Measurements from ENCODE around the gene FAM241A. TPM values are rescaled to one million over a fixed set of nuclear protein-coding genes. Genes with fewer than 3 reads are reported as not detected.

The FAM241A gene
- total RNA-seq, 1 donor from 2014 or later = not detected

GRCh38 chr4:112199041-112199440 lies 53.8 kb downstream of the FAM241A start:
- no peaks in the 10 kb centered on the region for H3F3A ChIP-seq (ENCODE audit: low read depth)
- H4K20me1 ChIP-seq (ENCODE audit: low read depth) = no peaks in the 10 kb centered on the region
- no peaks in the 10 kb centered on the region for H3K36me3 ChIP-seq
- H3K79me2 ChIP-seq (ENCODE audit: low read depth) = no peaks in the 10 kb centered on the region
- no peaks in the 10 kb centered on the region for H3K9me3 Mint-ChIP-seq
- no peaks in the 10 kb centered on the region for H3K4me1 Mint-ChIP-seq
- TF ChIP-seq, protein P1, sequence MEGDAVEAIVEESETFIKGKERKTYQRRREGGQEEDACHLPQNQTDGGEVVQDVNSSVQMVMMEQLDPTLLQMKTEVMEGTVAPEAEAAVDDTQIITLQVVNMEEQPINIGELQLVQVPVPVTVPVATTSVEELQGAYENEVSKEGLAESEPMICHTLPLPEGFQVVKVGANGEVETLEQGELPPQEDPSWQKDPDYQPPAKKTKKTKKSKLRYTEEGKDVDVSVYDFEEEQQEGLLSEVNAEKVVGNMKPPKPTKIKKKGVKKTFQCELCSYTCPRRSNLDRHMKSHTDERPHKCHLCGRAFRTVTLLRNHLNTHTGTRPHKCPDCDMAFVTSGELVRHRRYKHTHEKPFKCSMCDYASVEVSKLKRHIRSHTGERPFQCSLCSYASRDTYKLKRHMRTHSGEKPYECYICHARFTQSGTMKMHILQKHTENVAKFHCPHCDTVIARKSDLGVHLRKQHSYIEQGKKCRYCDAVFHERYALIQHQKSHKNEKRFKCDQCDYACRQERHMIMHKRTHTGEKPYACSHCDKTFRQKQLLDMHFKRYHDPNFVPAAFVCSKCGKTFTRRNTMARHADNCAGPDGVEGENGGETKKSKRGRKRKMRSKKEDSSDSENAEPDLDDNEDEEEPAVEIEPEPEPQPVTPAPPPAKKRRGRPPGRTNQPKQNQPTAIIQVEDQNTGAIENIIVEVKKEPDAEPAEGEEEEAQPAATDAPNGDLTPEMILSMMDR (IDR thresholded peaks at IDR 0.05) = no peak
- TF ChIP-seq EZH2 (IDR thresholded peaks at IDR 0.05) = no peak
- no peak for TF ChIP-seq EZH2phosphoT487 (IDR thresholded peaks at IDR 0.05)
- H3K4me3 ChIP-seq = no peak overlapping the region
- DNase-seq (ENCODE audit: low spot score) = no peak
- H2AFZ ChIP-seq (replicated peaks) = peak overlapping the region; percentile 3
- H3K4me2 ChIP-seq = no peak overlapping the region
- no peak overlapping the region for H3K27ac ChIP-seq
- no peaks in the 10 kb centered on the region for H3K27me3 Mint-ChIP-seq (ENCODE audit: insufficient read depth, low read depth)
- H3K9ac ChIP-seq = no peak overlapping the region
- no peaks in the 10 kb centered on the region for H3K27me3 ChIP-seq
- no peaks in the 10 kb centered on the region for H3K36me3 Mint-ChIP-seq
- H3K4me1 ChIP-seq = peaks cover 6% of the 10 kb centered on the region
- H3K4me3 Mint-ChIP-seq = no peak overlapping the region
- H3K9me3 ChIP-seq (ENCODE audit: low read depth) = no peaks in the 10 kb centered on the region
- H3K27ac Mint-ChIP-seq = no peak overlapping the region

DNA sequence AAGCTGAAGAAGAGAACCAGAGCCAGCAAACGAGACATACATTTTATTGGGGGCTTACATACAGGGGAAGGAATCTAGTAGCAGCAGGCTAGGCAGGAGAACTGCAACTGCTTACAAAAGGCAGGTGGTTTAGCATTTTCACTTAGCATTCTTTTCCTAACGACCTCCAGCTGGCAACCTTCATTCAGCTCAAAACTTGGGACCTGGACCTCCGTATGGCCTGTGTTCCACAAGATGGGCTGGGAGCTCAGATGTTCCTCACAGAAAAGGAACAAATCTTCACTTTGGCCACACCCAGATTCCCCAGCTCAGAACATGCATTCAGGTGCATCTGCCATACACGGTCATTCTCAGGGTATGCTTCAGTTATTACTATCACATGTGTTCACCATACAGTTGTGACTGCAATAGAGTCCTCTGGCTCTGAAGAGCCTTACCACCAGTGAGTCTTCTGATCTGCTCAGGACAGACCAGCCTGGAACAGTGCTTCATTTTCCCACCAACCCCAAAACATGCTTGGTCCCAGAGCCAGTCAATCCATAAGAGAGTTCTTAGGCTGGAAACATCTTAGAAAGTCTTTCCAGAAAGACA lies 56.8 kb downstream of the FAM241A start:
- Histone ChIP-seq H3K9me3 (ENCODE audit: low read depth) (no peaks in the 10 kb centered on the region), H3K36me3 (no peaks in the 10 kb centered on the region), H3K4me3 (no peak overlapping the region), H2AFZ (replicated peaks) (peak overlapping the region; percentile 7), H3K9ac (no peak overlapping the region), H3K79me2 (ENCODE audit: low read depth) (no peaks in the 10 kb centered on the region), H3F3A (ENCODE audit: low read depth) (no peaks in the 10 kb centered on the region), H3K27me3 (no peaks in the 10 kb centered on the region), H3K4me1 (no peaks in the 10 kb centered on the region), H4K20me1 (ENCODE audit: low read depth) (no peaks in the 10 kb centered on the region), H3K27ac (no peak overlapping the region), H3K4me2 (no peak overlapping the region)
- no peak for DNase-seq (ENCODE audit: low spot score)
- TF ChIP-seq EZH2 (IDR thresholded peaks at IDR 0.05) = no peak
- TF ChIP-seq, protein P1 (IDR thresholded peaks at IDR 0.05) = no peak
- no peak for TF ChIP-seq EZH2phosphoT487 (IDR thresholded peaks at IDR 0.05)
- no peaks in the 10 kb centered on the region for H3K36me3 Mint-ChIP-seq
- H3K9me3 Mint-ChIP-seq = no peaks in the 10 kb centered on the region
- H3K4me1 Mint-ChIP-seq = no peaks in the 10 kb centered on the region
- no peak overlapping the region for H3K27ac Mint-ChIP-seq
- H3K27me3 Mint-ChIP-seq (ENCODE audit: insufficient read depth, low read depth) = peaks cover 3% of the 10 kb centered on the region
- H3K4me3 Mint-ChIP-seq = no peak overlapping the region

GRCh38 chr4:112203593-112203992 lies 58.3 kb downstream of the FAM241A start:
- H3K79me2 ChIP-seq (ENCODE audit: low read depth) = no peaks in the 10 kb centered on the region
- no peak for DNase-seq (ENCODE audit: low spot score)
- H3K4me1 Mint-ChIP-seq = no peaks in the 10 kb centered on the region

More at GRCh38 chr4:112203593-112203992, 58.3 kb downstream of the FAM241A start:
- Histone ChIP-seq H4K20me1 (ENCODE audit: low read depth) (no peaks in the 10 kb centered on the region), H3K36me3 (no peaks in the 10 kb centered on the region), H3K27ac (no peak overlapping the region), H3K9ac (no peak overlapping the region), H2AFZ (replicated peaks) (no peak overlapping the region), H3K27me3 (no peaks in the 10 kb centered on the region), H3K4me2 (no peak overlapping the region), H3K4me3 (no peak overlapping the region), H3K9me3 (ENCODE audit: low read depth) (no peaks in the 10 kb centered on the region), H3F3A (ENCODE audit: low read depth) (no peaks in the 10 kb centered on the region), H3K4me1 (no peaks in the 10 kb centered on the region)
- TF ChIP-seq EZH2 (IDR thresholded peaks at IDR 0.05) (no peak), EZH2phosphoT487 (IDR thresholded peaks at IDR 0.05) (no peak)
- TF ChIP-seq, protein P1 (IDR thresholded peaks at IDR 0.05) = no peak
- Mint-ChIP-seq H3K27me3 (ENCODE audit: insufficient read depth, low read depth) (peaks cover 3% of the 10 kb centered on the region), H3K4me3 (no peak overlapping the region), H3K9me3 (no peaks in the 10 kb centered on the region), H3K27ac (no peak overlapping the region), H3K36me3 (no peaks in the 10 kb centered on the region)

Data from neural progenitor cell (in vitro differentiated cells).